ENCODE data around the gene ETFA.
A peak's percentile ranks its signal among the peaks of the same experiment; 100 is the strongest.

The ETFA gene

DNA sequence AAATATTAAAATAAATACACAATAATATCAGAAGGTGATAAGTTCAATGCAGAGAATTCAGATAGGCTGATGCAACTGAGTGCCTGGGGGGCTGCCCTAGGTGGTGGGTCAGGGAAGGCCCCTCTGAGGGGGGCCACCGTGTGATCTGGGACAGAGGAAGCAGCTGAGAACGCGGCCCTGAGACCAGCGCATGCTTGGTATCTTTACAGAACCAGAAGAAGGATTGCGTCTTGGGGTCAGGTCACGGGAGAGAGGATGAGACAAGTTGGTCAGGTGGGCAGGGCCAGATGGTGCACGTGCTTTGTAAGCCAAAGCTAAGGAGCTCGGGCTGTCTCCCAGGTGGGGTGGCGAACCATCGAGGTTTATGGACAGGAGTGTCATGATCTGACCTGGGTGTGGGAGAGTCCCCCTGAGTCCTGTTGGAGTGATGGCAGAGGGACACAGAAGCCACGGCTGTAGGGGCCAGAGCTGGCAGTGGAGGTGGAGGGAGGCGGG, 121.2 kb downstream of the ETFA start:
- H3K4me3 ChIP-seq (ENCODE audit: low read depth, low read length): no peak overlapping the region
- TF ChIP-seq CTCF (IDR thresholded peaks at IDR 0.05; ENCODE audit: low read depth, low read length, missing control alignments): no peak
- no peak for DNase-seq (ENCODE audit: low read depth)

- no peak for TF ChIP-seq CTCF (IDR thresholded peaks at IDR 0.05; ENCODE audit: low read depth, low read length, missing control alignments)
- H3K4me3 ChIP-seq (ENCODE audit: low read depth, low read length): no peak overlapping the region
- no peak for DNase-seq (ENCODE audit: low read depth)
Observed at GRCh38 chr15:76189106-76189505, 122.2 kb downstream of the ETFA start.

DNA sequence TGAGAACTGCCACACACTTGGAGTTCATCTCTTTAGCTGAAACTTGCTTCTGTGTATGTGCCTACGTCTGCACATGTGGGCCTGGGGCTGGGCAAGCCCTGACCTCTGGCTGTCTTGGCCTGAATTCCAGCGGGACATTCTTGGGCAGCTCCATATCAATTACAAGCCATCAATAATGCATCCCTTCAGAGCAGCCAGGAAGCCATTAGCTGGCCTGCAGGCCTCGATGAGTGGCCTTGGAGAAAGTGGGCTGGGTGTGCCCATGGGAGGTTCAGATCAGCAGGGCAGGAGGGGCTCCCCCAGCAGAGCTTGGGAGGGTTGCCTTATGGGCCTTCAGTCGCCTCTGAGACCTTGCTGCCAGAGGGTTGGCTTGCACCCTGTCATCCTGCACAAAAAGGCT, 124.1 kb downstream of the ETFA start:
- no peak for DNase-seq (ENCODE audit: low read depth)
- no peak overlapping the region for H3K4me3 ChIP-seq (ENCODE audit: low read depth, low read length)
- TF ChIP-seq CTCF (IDR thresholded peaks at IDR 0.05; ENCODE audit: low read depth, low read length, missing control alignments): no peak

DNA sequence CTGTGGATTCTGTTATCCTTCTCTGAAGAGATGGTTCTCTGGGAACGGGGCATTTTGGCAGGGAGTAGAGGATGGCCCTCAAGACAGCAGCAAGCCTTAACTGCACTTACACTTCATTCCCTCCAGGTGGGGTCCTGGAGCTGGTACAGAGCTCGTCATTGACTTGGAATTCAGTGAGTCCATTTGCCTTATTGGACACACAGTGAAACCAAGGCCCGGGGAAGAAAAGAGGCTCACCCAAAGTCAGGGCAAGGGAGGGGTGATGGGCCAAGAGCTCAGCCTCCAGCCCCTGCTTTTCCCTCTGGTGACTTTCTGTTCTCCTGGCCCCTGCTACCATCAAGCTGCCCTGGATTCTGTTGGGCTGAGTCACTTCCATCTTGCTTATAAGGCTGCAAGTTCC, 125.6 kb downstream of the ETFA start:
- no peak overlapping the region for H3K4me3 ChIP-seq (ENCODE audit: low read depth, low read length)
- DNase-seq (ENCODE audit: low read depth): peak; percentile 15
- TF ChIP-seq CTCF (IDR thresholded peaks at IDR 0.05; ENCODE audit: low read depth, low read length, missing control alignments): peak; percentile 84

GRCh38 chr15:76184650-76185035, 126.6 kb downstream of the ETFA start:
- DNase-seq (ENCODE audit: low read depth): no peak
- no peak for TF ChIP-seq CTCF (IDR thresholded peaks at IDR 0.05; ENCODE audit: low read depth, low read length, missing control alignments)
- no peak overlapping the region for H3K4me3 ChIP-seq (ENCODE audit: low read depth, low read length)

GRCh38 chr15:76183930-76184649, 127.2 kb downstream of the ETFA start:
- TF ChIP-seq CTCF (IDR thresholded peaks at IDR 0.05; ENCODE audit: low read depth, low read length, missing control alignments): no peak
- no peak overlapping the region for H3K4me3 ChIP-seq (ENCODE audit: low read depth, low read length)
- no peak for DNase-seq (ENCODE audit: low read depth)

GRCh38 chr15:76181705-76182107, 129.6 kb downstream of the ETFA start:
- DNase-seq (ENCODE audit: low read depth): peak; percentile 83
- H3K4me3 ChIP-seq (ENCODE audit: low read depth, low read length): no peak overlapping the region
- no peak for TF ChIP-seq CTCF (IDR thresholded peaks at IDR 0.05; ENCODE audit: low read depth, low read length, missing control alignments)

Data from GM12864 (cell line).